Thoracic aorta (tissue), 2 donors: ENCODE results near the gene ITGB4. TPM values are rescaled to one million over a fixed set of nuclear protein-coding genes. Genes with fewer than 3 reads are reported as not detected.

Experiments used
- ATAC-seq: fragments of 150-250 bp; one replicate; pipeline ENCODE4 v1.8.0; 2017; ENCODE audit warnings: low read depth; ENCODE audit not compliant: insufficient number of reproducible peaks, low FRiP score
- DNase-seq: peaks from one replicate; pipeline ENCODE4 v3.0.0-alpha.2; 2020; ENCODE audit warnings: low spot score
- H3K27ac ChIP-seq, 2 donors: fragments of 200-600 bp; sonication (generic); 1 replicate in 1 of 2; 2 replicates in 1 of 2; pipeline ENCODE4 v1.5.1; 2016; ENCODE audit warnings: mild to moderate bottlenecking in 2 of 2, moderate library complexity in 2 of 2
- H3K27me3 ChIP-seq: fragments of 200-600 bp; sonication (generic); replicated peaks from 2 replicates; pipeline ENCODE4 v1.6.0; 2016; ENCODE audit warnings: mild to moderate bottlenecking; ENCODE audit not compliant: insufficient read depth
- H3K36me3 ChIP-seq: fragments of 200-600 bp; sonication (generic); one replicate; pipeline ENCODE4 v1.5.1; 2016
- H3K4me1 ChIP-seq, 2 donors: fragments of 200-600 bp; sonication (generic); 1 replicate in 1 of 2; 2 replicates in 1 of 2; pipeline versions ENCODE4 v1.5.1 to v1.6.0; 2016; ENCODE audit warnings: low read depth in 2 of 2, mild to moderate bottlenecking in 1 of 2; ENCODE audit not compliant: control insufficient read depth in 1 of 2
- H3K4me3 ChIP-seq: fragments of 200-600 bp; sonication (generic); 2 replicates; pipeline ENCODE4 v1.5.1; 2016; ENCODE audit warnings: mild to moderate bottlenecking
- H3K9me3 ChIP-seq: fragments of 200-600 bp; sonication (generic); 2 replicates; pipeline ENCODE4 v1.5.1; 2016
- total RNA-seq, 2 donors: library from RNA; depleted of rRNA; stranded (reverse); fragments of >200 nt; gene quantifications; one replicate each; pipeline versions ENCODE4 v1.1.0 to v1.2.3, GENCODE V29; 2016
- TF ChIP-seq, protein P1 (sequence below): fragments of 200-600 bp; sonication (generic); IDR thresholded peaks from one replicate; pipeline ENCODE4 v1.5.1; 2019; ENCODE audit warnings: antibody characterized with exemption

Gene ITGB4
- total RNA-seq, 2 donors from 2014 or later: 11.6 to 21.1 TPM

DNA sequence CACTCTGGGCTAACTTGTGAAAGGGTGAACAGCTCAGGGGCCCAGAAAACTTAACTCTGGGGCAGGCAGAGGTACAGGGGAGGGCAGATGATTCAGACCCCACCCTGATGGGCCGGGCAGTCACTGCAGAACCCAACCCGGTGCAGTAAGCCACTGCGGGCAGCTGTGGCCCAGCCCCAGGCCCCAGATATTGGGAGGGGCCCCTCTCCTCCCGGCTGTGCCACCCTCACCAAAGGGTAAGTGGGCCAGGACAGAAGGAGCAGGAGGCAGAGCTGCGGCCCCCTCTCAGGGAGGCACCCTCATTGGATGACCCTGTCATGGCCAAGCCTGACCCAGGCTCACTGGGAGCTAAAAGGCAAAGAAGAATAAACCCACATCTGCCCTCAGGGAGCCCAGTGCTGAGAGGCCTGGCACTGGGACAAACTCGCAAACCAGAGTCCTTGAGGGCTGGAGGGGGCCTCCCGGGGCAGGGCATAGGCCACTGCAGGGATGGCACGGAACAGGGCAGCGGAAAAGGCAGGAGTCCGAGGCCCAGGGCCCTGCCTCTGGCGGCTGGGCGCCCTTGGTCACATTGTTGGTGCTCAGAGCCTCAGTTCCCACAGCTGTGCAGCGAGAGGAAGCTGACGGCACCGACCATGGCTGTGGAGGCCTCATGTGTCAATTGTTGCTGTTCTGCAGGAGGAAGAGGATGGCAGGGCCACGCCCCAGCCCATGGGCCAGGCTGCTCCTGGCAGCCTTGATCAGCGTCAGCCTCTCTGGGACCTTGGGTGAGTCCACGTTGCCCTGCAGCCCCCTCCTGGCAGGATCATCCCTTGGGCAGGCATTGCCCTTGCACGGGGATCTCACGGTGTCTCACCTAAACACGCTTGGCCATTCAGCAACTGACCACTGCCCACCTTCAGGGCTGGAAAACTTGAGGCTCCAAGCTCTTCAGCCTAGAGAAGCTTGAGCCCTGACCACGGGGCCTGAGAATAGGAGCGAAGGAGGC is 3.1 kb downstream of the ITGB4 start:
- H3K27me3 ChIP-seq: peaks cover 9% of the 10 kb centered on the region
- no peak overlapping the region for H3K27ac ChIP-seq
- no peaks in the 10 kb centered on the region for H3K9me3 ChIP-seq
- TF ChIP-seq, protein P1, sequence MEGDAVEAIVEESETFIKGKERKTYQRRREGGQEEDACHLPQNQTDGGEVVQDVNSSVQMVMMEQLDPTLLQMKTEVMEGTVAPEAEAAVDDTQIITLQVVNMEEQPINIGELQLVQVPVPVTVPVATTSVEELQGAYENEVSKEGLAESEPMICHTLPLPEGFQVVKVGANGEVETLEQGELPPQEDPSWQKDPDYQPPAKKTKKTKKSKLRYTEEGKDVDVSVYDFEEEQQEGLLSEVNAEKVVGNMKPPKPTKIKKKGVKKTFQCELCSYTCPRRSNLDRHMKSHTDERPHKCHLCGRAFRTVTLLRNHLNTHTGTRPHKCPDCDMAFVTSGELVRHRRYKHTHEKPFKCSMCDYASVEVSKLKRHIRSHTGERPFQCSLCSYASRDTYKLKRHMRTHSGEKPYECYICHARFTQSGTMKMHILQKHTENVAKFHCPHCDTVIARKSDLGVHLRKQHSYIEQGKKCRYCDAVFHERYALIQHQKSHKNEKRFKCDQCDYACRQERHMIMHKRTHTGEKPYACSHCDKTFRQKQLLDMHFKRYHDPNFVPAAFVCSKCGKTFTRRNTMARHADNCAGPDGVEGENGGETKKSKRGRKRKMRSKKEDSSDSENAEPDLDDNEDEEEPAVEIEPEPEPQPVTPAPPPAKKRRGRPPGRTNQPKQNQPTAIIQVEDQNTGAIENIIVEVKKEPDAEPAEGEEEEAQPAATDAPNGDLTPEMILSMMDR: no peak
- H3K4me1 ChIP-seq: peaks cover 0 to 5% of the 10 kb centered on the region in 2 donors
- H3K36me3 ChIP-seq: no peaks in the 10 kb centered on the region
- no peak for ATAC-seq
- H3K4me3 ChIP-seq: no peak overlapping the region
- no peak for DNase-seq

DNA sequence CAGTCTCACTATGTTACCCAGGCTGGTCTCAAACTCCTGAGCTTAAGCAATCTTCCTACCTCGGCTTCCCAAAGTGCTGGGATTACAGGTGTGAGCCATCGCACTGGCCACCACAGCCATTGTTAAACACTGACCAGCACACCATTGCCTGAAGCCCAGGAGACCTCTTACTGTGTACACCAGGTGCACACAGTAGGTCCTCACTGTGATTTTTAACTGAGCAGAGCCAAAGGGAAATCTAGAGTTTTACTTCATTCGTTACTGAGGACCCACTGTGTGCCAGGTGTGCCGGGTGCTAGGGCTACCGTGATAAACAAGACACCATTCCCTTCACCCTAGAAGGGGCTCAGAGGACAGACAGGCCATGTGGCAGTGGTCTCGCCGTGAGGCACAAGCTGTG is 4.2 kb downstream of the ITGB4 start:
- DNase-seq (no peak), ATAC-seq (no peak)
- Histone ChIP-seq H3K9me3 (no peaks in the 10 kb centered on the region), H3K27ac (no peak overlapping the region), H3K4me3 (no peak overlapping the region), H3K4me1 (peaks cover 0 to 5% of the 10 kb centered on the region in 2 donors), H3K36me3 (no peaks in the 10 kb centered on the region), H3K27me3 (peaks cover 9% of the 10 kb centered on the region)
- TF ChIP-seq, protein P1: no peak

DNA sequence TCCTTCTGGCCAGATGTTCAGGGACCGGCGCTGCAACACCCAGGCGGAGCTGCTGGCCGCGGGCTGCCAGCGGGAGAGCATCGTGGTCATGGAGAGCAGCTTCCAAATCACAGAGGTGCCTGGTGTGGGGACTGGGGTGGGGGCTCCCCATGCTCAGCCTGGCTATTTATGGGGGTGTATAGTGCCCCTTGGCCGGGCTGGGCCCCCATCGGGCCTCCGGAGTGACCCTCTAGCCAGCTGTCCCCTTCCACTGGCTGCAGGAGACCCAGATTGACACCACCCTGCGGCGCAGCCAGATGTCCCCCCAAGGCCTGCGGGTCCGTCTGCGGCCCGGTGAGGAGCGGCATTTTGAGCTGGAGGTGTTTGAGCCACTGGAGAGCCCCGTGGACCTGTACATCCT is 6.1 kb downstream of the ITGB4 start:
- TF ChIP-seq, protein P1: no peak
- H3K4me3 ChIP-seq: no peak overlapping the region
- peaks cover under 1% of the 10 kb centered on the region for H3K27me3 ChIP-seq
- H3K27ac ChIP-seq: no peak overlapping the region
- no peaks in the 10 kb centered on the region for H3K36me3 ChIP-seq
- no peaks in the 10 kb centered on the region for H3K4me1 ChIP-seq
- H3K9me3 ChIP-seq: no peaks in the 10 kb centered on the region
- DNase-seq: no peak
- ATAC-seq: no peak

DNA sequence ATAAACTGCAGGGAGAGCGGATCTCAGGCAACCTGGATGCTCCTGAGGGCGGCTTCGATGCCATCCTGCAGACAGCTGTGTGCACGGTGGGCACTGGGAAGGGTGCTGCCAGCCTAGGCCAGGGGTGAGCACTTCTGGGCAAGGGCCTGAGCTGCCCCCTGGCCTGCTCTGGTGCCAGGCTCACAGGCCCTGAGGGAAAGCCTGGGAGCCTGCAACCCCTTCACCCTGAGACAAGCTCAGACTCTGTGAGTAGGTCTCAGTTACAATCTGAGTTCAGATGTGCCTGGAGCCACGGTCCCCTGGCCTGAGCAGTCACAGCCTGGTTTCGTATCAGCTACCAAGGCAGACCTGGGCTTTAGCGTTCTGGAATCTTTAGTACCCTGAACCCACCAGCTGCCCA is 8.1 kb downstream of the ITGB4 start:
- no peaks in the 10 kb centered on the region for H3K36me3 ChIP-seq
- TF ChIP-seq, protein P1: no peak
- H3K9me3 ChIP-seq: no peaks in the 10 kb centered on the region
- DNase-seq (no peak), ATAC-seq (no peak)
- no peak overlapping the region for H3K27ac ChIP-seq
- no peaks in the 10 kb centered on the region for H3K27me3 ChIP-seq
- H3K4me3 ChIP-seq: no peak overlapping the region
- no peaks in the 10 kb centered on the region for H3K4me1 ChIP-seq

DNA sequence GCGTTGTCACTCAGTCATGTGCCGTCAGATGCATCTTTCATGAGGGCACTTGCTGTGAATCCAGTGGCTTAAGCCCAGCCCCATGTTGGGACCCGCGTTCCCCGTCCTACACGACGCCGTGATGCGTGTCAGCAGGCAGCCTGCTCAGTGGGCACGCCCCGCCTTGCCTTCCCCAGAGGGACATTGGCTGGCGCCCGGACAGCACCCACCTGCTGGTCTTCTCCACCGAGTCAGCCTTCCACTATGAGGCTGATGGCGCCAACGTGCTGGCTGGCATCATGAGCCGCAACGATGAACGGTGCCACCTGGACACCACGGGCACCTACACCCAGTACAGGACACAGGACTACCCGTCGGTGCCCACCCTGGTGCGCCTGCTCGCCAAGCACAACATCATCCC is 8.8 kb downstream of the ITGB4 start:
- Histone ChIP-seq H3K4me3 (no peak overlapping the region), H3K36me3 (no peaks in the 10 kb centered on the region), H3K27me3 (no peaks in the 10 kb centered on the region), H3K27ac (no peak overlapping the region), H3K9me3 (no peaks in the 10 kb centered on the region), H3K4me1 (no peaks in the 10 kb centered on the region)
- DNase-seq: no peak
- ATAC-seq: no peak
- TF ChIP-seq, protein P1: no peak
